Measurements from ENCODE around the gene JMJD1C.
"Not testable (repeated sequence)": the region's sequence is repeated elsewhere in the genome, so short reads cannot be mapped to it uniquely, and the experiment has no call there.

The JMJD1C gene

DNA sequence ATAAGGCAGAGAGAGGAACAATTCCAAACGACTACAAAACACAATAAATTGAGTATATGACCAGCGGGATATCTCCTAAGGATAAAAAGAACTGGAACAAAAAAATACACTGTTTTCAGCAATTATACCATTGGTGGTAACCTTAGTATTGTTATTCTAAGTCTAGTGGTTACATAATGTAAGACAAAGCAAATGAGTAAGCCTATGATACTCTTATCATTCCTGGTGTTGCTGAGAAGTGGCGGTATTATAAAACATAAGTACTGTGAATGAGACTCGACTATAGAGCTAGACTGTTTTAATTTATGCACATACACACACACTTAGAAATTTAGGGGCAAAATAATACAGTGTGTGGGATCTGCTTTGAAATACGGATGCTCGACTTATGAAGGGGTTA, 225.0 kb downstream of the JMJD1C start:
- TF ChIP-seq, protein P1, sequence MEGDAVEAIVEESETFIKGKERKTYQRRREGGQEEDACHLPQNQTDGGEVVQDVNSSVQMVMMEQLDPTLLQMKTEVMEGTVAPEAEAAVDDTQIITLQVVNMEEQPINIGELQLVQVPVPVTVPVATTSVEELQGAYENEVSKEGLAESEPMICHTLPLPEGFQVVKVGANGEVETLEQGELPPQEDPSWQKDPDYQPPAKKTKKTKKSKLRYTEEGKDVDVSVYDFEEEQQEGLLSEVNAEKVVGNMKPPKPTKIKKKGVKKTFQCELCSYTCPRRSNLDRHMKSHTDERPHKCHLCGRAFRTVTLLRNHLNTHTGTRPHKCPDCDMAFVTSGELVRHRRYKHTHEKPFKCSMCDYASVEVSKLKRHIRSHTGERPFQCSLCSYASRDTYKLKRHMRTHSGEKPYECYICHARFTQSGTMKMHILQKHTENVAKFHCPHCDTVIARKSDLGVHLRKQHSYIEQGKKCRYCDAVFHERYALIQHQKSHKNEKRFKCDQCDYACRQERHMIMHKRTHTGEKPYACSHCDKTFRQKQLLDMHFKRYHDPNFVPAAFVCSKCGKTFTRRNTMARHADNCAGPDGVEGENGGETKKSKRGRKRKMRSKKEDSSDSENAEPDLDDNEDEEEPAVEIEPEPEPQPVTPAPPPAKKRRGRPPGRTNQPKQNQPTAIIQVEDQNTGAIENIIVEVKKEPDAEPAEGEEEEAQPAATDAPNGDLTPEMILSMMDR (conservative IDR thresholded peaks at IDR 0.05; ENCODE audit: low read length), result no peak
- H3K4me3 ChIP-seq (ENCODE audit: low read length), result no peak overlapping the region
- DNase-seq (ENCODE audit: low read depth), result no peak

DNA sequence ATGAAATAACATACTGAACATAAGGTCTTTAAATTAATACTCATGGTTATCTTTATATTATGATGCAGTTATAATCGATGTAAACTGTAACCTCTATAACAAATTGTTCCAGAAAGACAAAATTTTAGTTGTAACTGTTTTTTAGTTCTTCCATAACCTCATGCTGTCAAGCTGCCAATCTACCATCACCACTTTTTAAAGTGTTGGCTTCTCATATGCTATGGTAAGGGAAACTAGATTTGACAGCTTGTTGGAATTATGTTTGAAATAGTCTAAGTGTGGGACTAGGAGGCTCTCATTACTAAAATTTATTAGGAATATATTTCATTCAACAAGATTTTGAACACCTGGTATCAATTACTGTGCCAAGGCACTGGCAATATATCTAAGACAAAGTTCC, 227.3 kb downstream of the JMJD1C start:
- DNase-seq (ENCODE audit: low read depth), result no peak
- H3K4me3 ChIP-seq (ENCODE audit: low read length), result no peak overlapping the region
- TF ChIP-seq, protein P1 (conservative IDR thresholded peaks at IDR 0.05; ENCODE audit: low read length), result no peak

DNA sequence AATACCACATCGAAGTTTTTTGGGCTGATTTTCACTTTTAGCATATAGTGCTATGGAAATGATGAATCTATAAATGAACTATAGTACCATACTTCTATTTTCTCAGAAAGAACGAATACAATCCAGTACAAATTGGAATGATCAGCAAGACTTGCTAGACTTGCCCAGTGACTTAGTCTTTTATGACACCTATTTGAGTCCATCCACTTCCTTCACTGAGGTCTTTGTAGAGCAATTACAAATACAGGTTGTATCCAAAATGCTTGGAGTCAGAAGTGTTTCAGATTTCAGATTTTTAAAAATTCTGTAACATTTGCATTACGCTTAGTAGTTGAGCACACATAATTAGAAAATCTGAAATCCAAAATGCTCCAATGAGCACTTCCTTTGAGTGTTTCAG, 228.4 kb downstream of the JMJD1C start:
- DNase-seq (ENCODE audit: low read depth), result no peak
- TF ChIP-seq, protein P1 (conservative IDR thresholded peaks at IDR 0.05; ENCODE audit: low read length), result no peak

DNA sequence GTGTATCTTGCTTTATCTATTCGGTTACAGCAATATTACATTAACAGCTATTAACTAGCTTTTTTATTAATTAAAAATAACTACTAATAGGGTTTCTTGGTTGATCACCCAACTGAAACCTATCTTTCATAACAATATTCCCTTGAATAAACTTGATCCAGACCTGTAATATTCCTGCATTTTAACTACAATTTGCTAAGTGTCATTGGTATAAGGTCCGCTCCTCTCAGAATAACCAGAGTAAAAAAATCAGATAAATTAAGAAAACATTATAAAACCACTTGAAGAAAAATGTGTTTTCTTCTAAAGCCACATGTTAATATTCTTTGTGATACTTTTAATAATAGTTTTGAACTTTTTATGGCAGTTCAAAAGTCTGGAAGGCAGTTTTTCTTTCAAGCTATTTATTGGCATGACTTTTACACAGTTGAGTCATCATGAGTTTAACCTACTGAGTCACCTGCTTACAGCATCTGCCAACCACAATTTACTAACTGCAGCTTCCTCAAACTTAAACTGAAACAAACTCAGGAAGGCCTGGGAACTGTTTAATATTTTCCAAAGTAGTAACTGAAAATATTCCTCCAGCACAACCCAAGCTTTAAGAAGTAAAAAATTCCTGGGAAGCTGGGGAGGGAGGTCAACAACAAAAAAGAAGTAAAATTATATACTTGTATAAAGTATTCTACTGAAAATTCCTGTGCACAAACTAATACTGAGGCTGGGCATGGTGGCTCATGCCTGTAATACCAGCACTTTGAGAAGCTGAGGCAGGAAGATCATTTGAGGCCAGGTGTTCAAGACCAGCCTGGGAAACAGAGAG, 229.5 kb downstream of the JMJD1C start:
- H3K4me3 ChIP-seq (ENCODE audit: low read length), result no peak overlapping the region
- TF ChIP-seq, protein P1 (conservative IDR thresholded peaks at IDR 0.05; ENCODE audit: low read length), result no peak
- DNase-seq (ENCODE audit: low read depth), result peak; percentile 88

More for the DNA sequence above, 228.4 kb downstream of the JMJD1C start:
- no peak overlapping the region for H3K4me3 ChIP-seq (ENCODE audit: low read length)

DNA sequence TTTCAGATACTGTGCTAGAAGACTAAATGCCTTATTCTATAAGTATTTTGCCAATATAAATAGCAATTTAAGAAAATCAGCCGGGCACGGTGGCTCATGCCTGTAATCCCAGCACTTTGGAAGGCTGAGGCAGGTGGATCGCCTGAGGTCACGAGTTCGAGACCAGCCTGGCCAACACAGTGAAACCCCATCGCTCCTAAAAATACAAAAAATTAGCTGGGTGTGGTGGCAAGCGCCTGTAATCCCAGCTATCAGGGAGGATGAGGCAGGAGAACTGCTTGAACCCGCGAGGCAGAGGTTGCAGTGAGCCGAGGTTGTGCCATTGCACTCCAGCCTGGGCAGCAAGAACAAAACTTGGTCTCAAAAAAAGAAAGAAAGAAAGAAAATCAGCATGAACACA, 230.6 kb downstream of the JMJD1C start:
- DNase-seq (ENCODE audit: low read depth); H3K4me3 ChIP-seq (ENCODE audit: low read length): not testable (repeated sequence)

DNA sequence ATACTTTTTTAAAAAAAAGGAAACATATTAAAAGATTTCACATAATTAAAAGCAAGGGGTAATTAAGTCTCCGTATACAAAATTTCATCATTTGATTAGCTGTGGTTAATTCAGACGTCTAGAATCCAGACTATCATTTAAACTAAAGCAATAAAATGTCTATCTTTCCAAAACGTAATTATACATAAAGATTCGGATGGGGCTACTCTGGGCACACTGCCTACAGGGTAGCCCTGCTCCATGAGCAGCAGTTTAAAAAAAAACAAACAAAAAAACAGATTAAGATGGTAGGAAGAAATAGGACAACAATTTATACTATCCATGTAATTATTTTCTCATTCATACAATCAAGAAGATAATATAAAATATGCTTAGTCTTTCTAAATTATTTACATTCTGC, 236.6 kb downstream of the JMJD1C start:
- H3K4me3 ChIP-seq (ENCODE audit: low read length), result no peak overlapping the region
- no peak for DNase-seq (ENCODE audit: low read depth)
- TF ChIP-seq, protein P1 (conservative IDR thresholded peaks at IDR 0.05; ENCODE audit: low read length), result no peak

DNA sequence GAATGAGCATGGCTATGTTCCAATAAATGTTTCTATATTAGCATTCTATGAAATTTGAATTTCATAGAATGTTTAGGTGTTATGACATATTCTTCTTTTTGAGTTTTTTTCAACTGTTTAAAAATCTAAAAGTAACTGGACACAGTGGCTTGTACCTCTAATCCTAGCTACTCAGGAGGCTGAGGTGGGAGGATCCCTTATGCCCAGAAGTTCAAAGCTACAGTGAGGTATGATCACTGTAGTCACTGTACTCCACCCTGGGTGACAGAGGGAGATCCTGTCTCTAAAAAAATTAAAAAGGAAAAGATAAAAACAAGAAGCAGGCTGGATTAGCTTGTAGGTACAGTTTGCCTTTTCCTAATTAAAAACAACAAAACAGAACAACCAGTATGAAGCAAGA, 237.5 kb downstream of the JMJD1C start:
- TF ChIP-seq, protein P1 (conservative IDR thresholded peaks at IDR 0.05; ENCODE audit: low read length), result no peak
- no peak for DNase-seq (ENCODE audit: low read depth)
- H3K4me3 ChIP-seq (ENCODE audit: low read length), result no peak overlapping the region

Measured in AG10803 (cell line).